ENCODE measurements around the gene PEAK1. TPM values are rescaled to one million over a fixed set of nuclear protein-coding genes. Genes with fewer than 3 reads are reported as not detected.

PEAK1 gene
- total and polyA plus RNA-seq, 7 experiments from 2014 or later: 1.2 to 31.0 (median 12.7) TPM

DNA sequence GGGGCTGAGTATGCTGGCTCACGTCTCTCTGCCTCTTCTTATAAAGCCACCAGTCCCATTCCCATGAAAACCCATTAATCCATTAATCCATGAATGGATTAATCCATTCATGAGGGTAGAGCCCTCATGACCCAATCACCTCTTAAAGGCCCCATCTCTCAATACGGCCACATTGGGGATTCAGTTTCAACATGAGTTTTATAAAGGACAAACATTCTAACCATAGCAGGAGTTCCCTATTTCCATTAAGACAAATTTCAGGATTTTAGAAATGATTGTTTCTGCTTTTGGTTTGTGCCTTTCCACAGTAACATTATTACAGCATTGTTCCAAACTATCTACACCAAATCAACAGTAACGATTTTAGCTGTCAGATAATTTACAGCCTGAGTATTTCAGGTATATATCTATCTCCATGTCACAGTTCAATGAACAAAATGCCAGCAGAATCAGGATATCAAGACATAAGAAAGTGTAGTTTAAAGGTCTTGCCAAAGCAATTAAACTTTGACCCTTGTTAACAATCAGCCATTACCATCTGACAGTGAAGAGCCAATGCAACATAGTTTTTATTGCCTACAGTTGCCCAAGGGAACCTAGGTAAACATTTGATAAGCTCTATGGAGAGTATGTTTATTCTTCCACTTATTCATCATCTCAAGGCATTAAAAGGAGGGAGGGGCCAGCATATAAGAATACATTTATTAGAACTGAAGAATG, 352.8 kb downstream of the PEAK1 start:
- no peak overlapping the region for H3K27ac ChIP-seq (ENCODE audit: low read depth, low read length)
- Mint-ChIP-seq H3K4me1 (peaks cover 7 to 54% (median 37%) of the 10 kb centered on the region in 7 donors), H3K36me3 (peaks cover 0 to 3% (median 0%) of the 10 kb centered on the region in 5 donors), H3K4me3 (no peak overlapping the region), H3K27me3 (peaks cover 0 to 8% (median 0%) of the 10 kb centered on the region in 5 donors), H3K9me3 (peaks cover 0 to 2% (median 0%) of the 10 kb centered on the region in 11 donors), H3K27ac (no peak overlapping the region)
- no peak for DNase-seq
- peaks cover 0 to 3% (median 0%) of the 10 kb centered on the region in 3 experiments for H3K36me3 ChIP-seq (ENCODE audit: control insufficient read depth in 2 of 3, insufficient read depth in 3 of 3, low read length in 3 of 3)
- H3K27me3 ChIP-seq (ENCODE audit: control insufficient read depth in 2 of 2, insufficient read depth in 2 of 2, low read length in 2 of 2): no peaks in the 10 kb centered on the region
- no peak for ATAC-seq
- H3K9me3 ChIP-seq (ENCODE audit: control insufficient read depth in 2 of 3, low read length in 3 of 3): no peaks in the 10 kb centered on the region
- H3K4me1 ChIP-seq (ENCODE audit: control insufficient read depth in 2 of 2, insufficient read depth in 2 of 2, low read length in 2 of 2): peaks cover 5 to 14% of the 10 kb centered on the region in 2 donors
- ChIA-PET CTCF (no interaction called here), POLR2A (no interaction called here)
- H3K4me3 ChIP-seq (ENCODE audit: low read length): no peak overlapping the region
- intact Hi-C loops (cut with micrococcal nuclease): no loop called here

DNA sequence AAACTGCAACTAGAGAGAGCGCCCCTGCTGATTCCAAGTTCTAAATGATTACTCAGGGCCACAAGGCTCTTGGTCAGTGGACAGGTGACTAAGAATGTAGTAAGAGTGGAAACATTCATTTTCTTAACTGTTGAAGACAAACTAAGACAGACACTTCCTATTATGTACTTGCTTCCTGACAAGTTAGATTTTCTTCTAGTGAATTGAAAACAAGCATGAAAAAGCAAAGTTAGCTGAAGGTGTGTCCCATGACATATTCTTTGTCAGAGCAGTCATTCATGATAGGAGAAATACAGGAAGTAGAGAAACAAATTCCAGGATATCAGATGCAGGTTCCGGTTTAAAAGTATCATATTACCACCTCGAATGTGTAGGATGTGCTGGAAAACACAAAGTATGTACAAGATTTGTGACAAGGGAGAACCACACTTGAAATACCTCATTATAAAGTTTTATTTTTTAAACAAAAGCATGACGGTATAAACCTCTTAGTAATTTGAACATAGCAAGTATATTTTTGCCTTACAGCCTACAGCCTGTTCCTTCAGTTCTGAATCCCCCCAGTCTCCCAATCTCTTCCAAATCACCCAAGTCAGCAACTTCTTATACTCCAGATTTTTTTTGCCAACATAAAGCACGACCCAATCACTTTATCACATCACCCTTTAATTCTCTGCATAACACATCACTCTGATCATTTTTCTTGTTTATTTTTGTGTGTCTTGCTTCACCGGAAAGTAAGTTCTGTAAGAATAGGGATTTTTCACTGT, 355.2 kb downstream of the PEAK1 start:
- Mint-ChIP-seq H3K4me3 (no peak overlapping the region), H3K4me1 (peaks cover 11 to 59% (median 32%) of the 10 kb centered on the region in 7 donors), H3K27ac (peak overlapping the region in 1 of 9 donors; percentile 5), H3K36me3 (peaks cover 0 to 3% (median 0%) of the 10 kb centered on the region in 5 donors), H3K27me3 (peaks cover 0 to 6% (median 0%) of the 10 kb centered on the region in 5 donors), H3K9me3 (peaks cover 0 to 2% (median 0%) of the 10 kb centered on the region in 11 donors)
- DNase-seq (no peak), ATAC-seq (peak; percentile 22)
- no peak overlapping the region for H3K27ac ChIP-seq (ENCODE audit: low read depth, low read length)
- H3K4me3 ChIP-seq (ENCODE audit: low read length): no peak overlapping the region
- ChIA-PET POLR2A (no interaction called here), CTCF (no interaction called here)
- no peaks in the 10 kb centered on the region for H3K9me3 ChIP-seq (ENCODE audit: control insufficient read depth in 2 of 3, low read length in 3 of 3)
- no peaks in the 10 kb centered on the region for H3K27me3 ChIP-seq (ENCODE audit: control insufficient read depth in 2 of 2, insufficient read depth in 2 of 2, low read length in 2 of 2)
- peaks cover 0 to 5% of the 10 kb centered on the region in 2 donors for H3K4me1 ChIP-seq (ENCODE audit: control insufficient read depth in 2 of 2, insufficient read depth in 2 of 2, low read length in 2 of 2)
- intact Hi-C loops (cut with micrococcal nuclease): no loop called here
- H3K36me3 ChIP-seq (ENCODE audit: control insufficient read depth in 2 of 3, insufficient read depth in 3 of 3, low read length in 3 of 3): no peaks in the 10 kb centered on the region

DNA sequence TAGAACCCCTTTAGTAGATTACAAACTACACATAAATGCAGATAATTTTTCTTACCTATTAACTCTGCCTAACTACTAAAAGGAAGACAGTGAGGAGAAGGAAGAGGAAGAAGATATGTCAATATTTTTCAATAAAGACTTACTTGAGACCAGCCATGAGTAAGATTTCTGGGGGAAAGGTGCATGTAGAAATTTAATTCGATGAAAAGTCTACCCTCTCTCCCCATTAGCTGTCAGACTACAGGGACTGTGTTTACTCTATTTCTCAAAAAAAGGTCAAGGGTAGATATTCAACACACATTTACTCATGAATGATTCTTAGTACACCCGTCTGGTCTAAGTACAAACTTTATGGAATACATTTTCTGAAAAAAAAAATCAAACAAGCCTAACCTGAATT, 355.8 kb downstream of the PEAK1 start:
- no peaks in the 10 kb centered on the region for H3K27me3 ChIP-seq (ENCODE audit: control insufficient read depth in 2 of 2, insufficient read depth in 2 of 2, low read length in 2 of 2)
- ChIA-PET CTCF (no interaction called here), POLR2A (no interaction called here)
- H3K4me1 ChIP-seq (ENCODE audit: control insufficient read depth in 2 of 2, insufficient read depth in 2 of 2, low read length in 2 of 2): peaks cover 0 to 3% of the 10 kb centered on the region in 2 donors
- H3K9me3 ChIP-seq (ENCODE audit: control insufficient read depth in 2 of 3, low read length in 3 of 3): no peaks in the 10 kb centered on the region
- Mint-ChIP-seq H3K27me3 (peaks cover 0 to 2% (median 0%) of the 10 kb centered on the region in 5 donors), H3K27ac (no peak overlapping the region), H3K36me3 (peaks cover 0 to 3% (median 0%) of the 10 kb centered on the region in 5 donors), H3K4me3 (no peak overlapping the region), H3K4me1 (peaks cover 8 to 58% (median 31%) of the 10 kb centered on the region in 7 donors), H3K9me3 (peaks cover 0 to 2% (median 0%) of the 10 kb centered on the region in 11 donors)
- H3K27ac ChIP-seq (ENCODE audit: low read depth, low read length): no peak overlapping the region
- DNase-seq (no peak), ATAC-seq (no peak)
- no peak overlapping the region for H3K4me3 ChIP-seq (ENCODE audit: low read length)
- intact Hi-C loops (cut with micrococcal nuclease): no loop called here
- H3K36me3 ChIP-seq (ENCODE audit: control insufficient read depth in 2 of 3, insufficient read depth in 3 of 3, low read length in 3 of 3): no peaks in the 10 kb centered on the region

DNA sequence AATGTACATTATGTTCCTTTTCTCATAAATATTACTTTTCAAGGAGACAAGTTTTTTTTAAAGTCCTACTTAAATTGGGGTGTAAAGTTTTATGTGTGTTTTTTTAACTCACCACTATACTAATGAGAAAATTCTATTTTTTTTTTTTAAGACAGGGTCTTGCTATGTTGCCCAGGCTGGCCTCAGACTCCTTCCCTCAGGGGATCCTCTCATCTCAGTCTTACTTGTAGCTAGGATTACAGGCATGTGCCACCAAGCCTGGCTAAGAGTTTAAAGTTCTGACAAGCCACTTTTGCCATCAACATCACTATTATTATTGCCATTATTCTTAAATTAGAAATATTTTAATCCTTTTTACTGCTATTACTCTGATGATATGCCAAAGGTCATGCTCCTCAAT, 356.7 kb downstream of the PEAK1 start:
- Mint-ChIP-seq H3K27ac (no peak overlapping the region), H3K4me3 (no peak overlapping the region), H3K9me3 (peaks cover 0 to 2% (median 0%) of the 10 kb centered on the region in 11 donors), H3K27me3 (no peaks in the 10 kb centered on the region), H3K36me3 (peaks cover 0 to 3% (median 0%) of the 10 kb centered on the region in 5 donors), H3K4me1 (peaks cover 11 to 58% (median 29%) of the 10 kb centered on the region in 7 donors)
- Histone ChIP-seq H3K4me3 (ENCODE audit: low read length) (no peak overlapping the region), H3K36me3 (ENCODE audit: control insufficient read depth in 2 of 3, insufficient read depth in 3 of 3, low read length in 3 of 3) (no peaks in the 10 kb centered on the region), H3K9me3 (ENCODE audit: control insufficient read depth in 2 of 3, low read length in 3 of 3) (no peaks in the 10 kb centered on the region), H3K4me1 (ENCODE audit: control insufficient read depth in 2 of 2, insufficient read depth in 2 of 2, low read length in 2 of 2) (peaks cover 0 to 3% of the 10 kb centered on the region in 2 donors), H3K27ac (ENCODE audit: low read depth, low read length) (no peak overlapping the region), H3K27me3 (ENCODE audit: control insufficient read depth in 2 of 2, insufficient read depth in 2 of 2, low read length in 2 of 2) (no peaks in the 10 kb centered on the region)
- ATAC-seq (no peak), DNase-seq (no peak)
- intact Hi-C loops (cut with micrococcal nuclease): no loop called here
- ChIA-PET POLR2A (no interaction called here), CTCF (no interaction called here)

DNA sequence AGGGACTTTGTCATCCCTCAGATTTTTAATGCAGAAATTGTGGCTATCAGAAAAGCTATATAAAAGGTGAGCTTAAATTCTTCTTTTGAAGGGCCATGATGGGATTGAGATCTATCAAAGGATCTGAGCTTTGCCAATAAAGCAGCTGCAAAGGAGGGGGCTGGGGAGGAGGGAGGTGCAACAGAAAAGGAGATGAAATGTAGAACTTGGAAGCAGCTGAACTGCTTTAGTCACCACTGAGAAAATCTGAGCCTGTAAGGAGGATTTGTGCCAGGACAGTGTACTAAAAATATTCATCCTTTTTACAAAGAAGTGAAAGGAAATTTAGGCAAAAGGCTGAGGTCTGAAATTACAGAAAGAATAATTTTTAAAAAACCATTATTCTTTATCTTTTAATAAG, 359.4 kb downstream of the PEAK1 start:
- ATAC-seq (no peak), DNase-seq (no peak)
- intact Hi-C loops (cut with micrococcal nuclease): no loop called here
- POLR2A ChIA-PET: interaction anchor here (0.8 to 1.7 kb wide), 4 partner anchors 9 to 49 kb away, joined by 3 to 5 read pairs (median 4); partner anchors contain the start of gene TSPAN3
- peaks cover 0 to 3% (median 0%) of the 10 kb centered on the region in 5 donors for H3K36me3 Mint-ChIP-seq
- Histone ChIP-seq H3K27ac (ENCODE audit: low read depth, low read length) (no peak overlapping the region), H3K36me3 (ENCODE audit: control insufficient read depth in 2 of 3, insufficient read depth in 3 of 3, low read length in 3 of 3) (no peaks in the 10 kb centered on the region), H3K9me3 (ENCODE audit: control insufficient read depth in 2 of 3, low read length in 3 of 3) (no peaks in the 10 kb centered on the region), H3K4me3 (ENCODE audit: low read length) (no peak overlapping the region), H3K27me3 (ENCODE audit: control insufficient read depth in 2 of 2, insufficient read depth in 2 of 2, low read length in 2 of 2) (no peaks in the 10 kb centered on the region), H3K4me1 (ENCODE audit: control insufficient read depth in 2 of 2, insufficient read depth in 2 of 2, low read length in 2 of 2) (peaks cover 0 to 3% of the 10 kb centered on the region in 2 donors)
- no peaks in the 10 kb centered on the region for H3K9me3 Mint-ChIP-seq
- no peaks in the 10 kb centered on the region for H3K27me3 Mint-ChIP-seq
- no peak overlapping the region for H3K4me3 Mint-ChIP-seq
- H3K27ac Mint-ChIP-seq: peak overlapping the region in 2 of 9 donors; percentile 10 to 29
- H3K4me1 Mint-ChIP-seq: peaks cover 18 to 49% (median 28%) of the 10 kb centered on the region in 7 donors
- CTCF ChIA-PET: interaction anchor here (0.6 kb wide), 1 partner anchor 38 kb away, joined by 3 read pairs; no protein-coding TSS in a partner anchor

DNA sequence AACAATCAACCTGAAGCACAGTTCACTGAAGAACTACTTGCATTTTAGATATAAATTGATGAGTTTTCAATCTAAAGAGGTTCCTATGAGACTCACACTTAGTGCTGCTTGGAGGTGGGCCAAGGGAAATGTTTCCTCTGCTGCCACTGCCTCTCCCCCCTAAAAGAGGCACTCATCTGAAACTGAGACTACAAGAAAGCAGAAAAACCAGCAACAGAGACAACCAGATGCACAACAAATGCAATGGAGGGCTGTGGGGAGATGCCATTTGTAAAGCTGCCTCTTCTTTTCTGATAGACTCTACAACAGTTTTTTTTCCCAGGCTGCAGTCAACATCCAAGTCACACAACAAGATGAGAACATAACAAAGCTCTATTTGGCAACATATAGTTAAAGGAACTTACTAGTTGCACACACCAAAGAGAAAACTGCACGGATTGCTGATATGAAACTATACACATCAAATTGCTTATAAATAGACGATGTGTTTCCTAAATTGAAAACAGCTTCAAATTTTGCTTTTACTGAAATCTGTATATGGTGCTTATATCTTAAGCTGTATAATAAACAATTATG, 360.0 kb downstream of the PEAK1 start:
- Mint-ChIP-seq H3K9me3 (no peaks in the 10 kb centered on the region), H3K4me1 (peaks cover 18 to 46% (median 28%) of the 10 kb centered on the region in 7 donors), H3K36me3 (peaks cover 0 to 3% (median 0%) of the 10 kb centered on the region in 5 donors), H3K27ac (peak overlapping the region in 4 of 9 donors; percentile 10 to 50 (median 40)), H3K27me3 (no peaks in the 10 kb centered on the region), H3K4me3 (peak overlapping the region in 1 of 10 donors; percentile 5)
- Histone ChIP-seq H3K4me1 (ENCODE audit: control insufficient read depth in 2 of 2, insufficient read depth in 2 of 2, low read length in 2 of 2) (peaks cover 0 to 3% of the 10 kb centered on the region in 2 donors), H3K36me3 (ENCODE audit: control insufficient read depth in 2 of 3, insufficient read depth in 3 of 3, low read length in 3 of 3) (no peaks in the 10 kb centered on the region), H3K27ac (ENCODE audit: low read depth, low read length) (no peak overlapping the region), H3K4me3 (ENCODE audit: low read length) (no peak overlapping the region), H3K9me3 (ENCODE audit: control insufficient read depth in 2 of 3, low read length in 3 of 3) (no peaks in the 10 kb centered on the region), H3K27me3 (ENCODE audit: control insufficient read depth in 2 of 2, insufficient read depth in 2 of 2, low read length in 2 of 2) (no peaks in the 10 kb centered on the region)
- DNase-seq (no peak), ATAC-seq (no peak)
- CTCF ChIA-PET: no interaction called here
- intact Hi-C loops (cut with micrococcal nuclease): no loop called here
- POLR2A ChIA-PET: interaction anchor here (0.8 to 1.7 kb wide), 3 partner anchors 11 to 50 kb away, joined by 3 to 5 read pairs (median 3); partner anchors contain the start of gene TSPAN3
